Liver (tissue), 3 donors: ENCODE results near the gene PITPNC1.

Experiments
- GABPA ChIP-seq, 2 donors: IDR thresholded peaks in 1 of 2; conservative IDR thresholded peaks in 1 of 2; 2 replicates each; pipeline ENCODE4 v1.6.1; 2016; ENCODE audit warnings: antibody characterized with exemption in 2 of 2, mild to moderate bottlenecking in 1 of 2, moderate library complexity in 1 of 2
- JUND ChIP-seq, 2 donors: IDR thresholded peaks; 2 replicates each; pipeline ENCODE4 v1.6.1; 2016; ENCODE audit warnings: antibody characterized with exemption in 2 of 2
- ZBTB33 ChIP-seq: IDR thresholded peaks from 2 replicates; pipeline ENCODE4 v1.6.1; 2016; ENCODE audit warnings: antibody characterized with exemption
- TF ChIP-seq, protein P1 (sequence below): fragments of 150-350 bp; IDR thresholded peaks from 2 replicates; pipeline ENCODE4 v1.5.1; 2017; ENCODE audit warnings: improper control_type of control experiment, low read depth, low read length; ENCODE audit not compliant: missing input control
- donor health status: healthy.
- donor health status: healthy.

DNA sequence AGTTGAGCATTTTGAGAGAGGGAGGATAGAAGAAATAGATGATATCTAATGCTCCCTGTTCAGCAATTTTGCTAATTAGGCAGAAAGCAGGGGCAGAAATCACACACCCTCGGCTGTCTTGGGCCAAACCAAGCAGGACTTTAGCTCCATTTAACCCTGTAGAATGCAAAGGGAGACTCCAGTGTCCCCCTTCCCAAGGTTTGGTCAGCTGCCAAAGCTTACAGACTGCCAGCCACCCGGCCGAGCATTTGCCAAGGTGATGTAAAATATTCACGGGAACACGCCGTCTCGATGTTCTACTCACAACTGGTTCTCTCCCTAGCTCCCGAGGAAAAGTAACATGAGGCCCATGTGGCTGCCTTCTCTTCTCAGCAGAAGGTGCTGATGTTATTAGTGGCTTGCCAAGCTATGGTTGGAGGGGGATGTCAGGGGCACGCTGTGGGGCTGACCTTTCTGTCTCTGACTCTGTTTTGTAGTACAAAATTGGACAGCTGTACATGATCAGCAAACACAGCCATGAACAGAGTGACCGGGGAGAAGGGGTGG lies 155.3 kb downstream of the PITPNC1 start:
- TF ChIP-seq ZBTB33 (no peak), GABPA (IDR thresholded peaks at IDR 0.05 in 1 of 2, conservative IDR thresholded peaks at IDR 0.05 in 1 of 2) (no peak), JUND (IDR thresholded peaks at IDR 0.05) (no peak)
- TF ChIP-seq, protein P1, sequence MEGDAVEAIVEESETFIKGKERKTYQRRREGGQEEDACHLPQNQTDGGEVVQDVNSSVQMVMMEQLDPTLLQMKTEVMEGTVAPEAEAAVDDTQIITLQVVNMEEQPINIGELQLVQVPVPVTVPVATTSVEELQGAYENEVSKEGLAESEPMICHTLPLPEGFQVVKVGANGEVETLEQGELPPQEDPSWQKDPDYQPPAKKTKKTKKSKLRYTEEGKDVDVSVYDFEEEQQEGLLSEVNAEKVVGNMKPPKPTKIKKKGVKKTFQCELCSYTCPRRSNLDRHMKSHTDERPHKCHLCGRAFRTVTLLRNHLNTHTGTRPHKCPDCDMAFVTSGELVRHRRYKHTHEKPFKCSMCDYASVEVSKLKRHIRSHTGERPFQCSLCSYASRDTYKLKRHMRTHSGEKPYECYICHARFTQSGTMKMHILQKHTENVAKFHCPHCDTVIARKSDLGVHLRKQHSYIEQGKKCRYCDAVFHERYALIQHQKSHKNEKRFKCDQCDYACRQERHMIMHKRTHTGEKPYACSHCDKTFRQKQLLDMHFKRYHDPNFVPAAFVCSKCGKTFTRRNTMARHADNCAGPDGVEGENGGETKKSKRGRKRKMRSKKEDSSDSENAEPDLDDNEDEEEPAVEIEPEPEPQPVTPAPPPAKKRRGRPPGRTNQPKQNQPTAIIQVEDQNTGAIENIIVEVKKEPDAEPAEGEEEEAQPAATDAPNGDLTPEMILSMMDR: no peak
